Cardiac septum (tissue), 1 donor: ENCODE measurements around the gene MC5R. TPM values are rescaled to one million over a fixed set of nuclear protein-coding genes. Genes with fewer than 3 reads are reported as not detected.

Experiments
- DNase-seq: peaks from one replicate; pipeline ENCODE4 v3.0.0-alpha.2; 2020; ENCODE audit warnings: low spot score
- intact Hi-C: fragments of 100-400 bp; cut with DNase I; formaldehyde crosslinking; loops from one replicate; pipeline ENCODE4 v1.14.0; 2022
- long read RNA-seq: library from polyadenylated mRNA; unstranded; transcript quantifications from one replicate; pipeline ENCODE4 v2.0.0, GENCODE V29; 2021
- total RNA-seq: library from RNA; stranded (reverse); fragmentation: NEBNext Ultra II Directional; extraction: Animal tissue kit (Norgen Biotek cat#: 25700); gene quantifications from one replicate; pipeline ENCODE4 v1.2.1, GENCODE V29; 2021
- donor health status: DM: no; HTN: no; CAD: no.

The MC5R gene
- total RNA-seq = not detected
- long read RNA-seq = 0 reads

DNA sequence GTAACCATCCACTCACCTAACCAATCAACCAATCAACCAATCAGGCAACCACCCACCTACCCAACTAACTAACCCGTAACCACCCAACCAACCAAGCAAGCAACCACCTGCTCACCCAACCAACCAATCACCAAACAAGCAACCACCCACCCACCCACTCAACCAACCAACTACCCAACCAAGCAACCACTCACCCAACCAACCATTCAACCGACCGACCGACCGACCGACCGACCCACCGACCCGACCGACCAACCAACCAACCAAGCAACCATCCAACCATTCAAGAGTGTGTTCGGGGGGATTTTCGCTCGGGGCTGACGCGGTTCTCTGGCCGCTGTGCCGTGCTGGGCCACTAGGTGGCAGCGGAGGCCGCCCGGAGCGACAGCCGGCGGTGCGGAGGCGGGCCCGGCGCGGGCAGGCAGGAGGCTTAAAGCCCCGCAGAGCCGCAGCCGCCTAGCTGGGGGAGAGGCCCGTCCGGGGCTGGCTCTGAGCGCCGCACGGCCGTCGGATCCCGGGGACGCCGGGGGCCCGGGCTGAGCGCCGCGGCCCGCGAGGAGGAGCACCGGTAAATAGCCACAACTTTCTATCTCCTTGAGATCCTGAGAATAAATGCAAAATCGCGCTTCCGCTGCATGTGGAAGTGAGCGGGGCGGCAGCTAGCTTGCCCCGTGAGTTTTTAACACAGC, at the start of gene MC5R:
Gene MC5R (plus strand): TSS at position 443 of the 689 bp plus-strand sequence. CDS start 1,617 bp downstream, outside the sequence.
- intact Hi-C loops = loop anchor here (2.0 to 10.0 kb wide), 2 partner anchors 263 to 571 kb away; no protein-coding TSS in a partner anchor
- no peak for DNase-seq

DNA sequence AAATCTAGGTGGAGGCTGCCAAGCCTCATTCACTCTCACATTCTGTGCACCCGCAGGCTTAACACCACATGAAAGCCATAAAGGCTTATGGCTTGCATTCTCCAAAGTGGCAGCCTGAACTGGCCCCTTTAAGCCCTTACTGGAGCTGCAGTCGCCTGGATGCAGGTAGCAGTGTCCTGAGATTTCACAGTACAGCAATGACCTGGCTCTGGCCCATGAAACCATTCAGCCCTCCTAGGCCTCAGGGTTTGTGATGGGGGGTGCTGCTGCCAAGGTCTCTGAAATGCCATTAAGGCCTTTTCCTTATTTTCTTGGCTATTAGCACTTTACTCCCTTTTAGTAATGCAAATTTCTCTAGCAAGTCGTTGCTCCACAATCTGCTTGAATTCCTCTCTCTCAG, 48.9 kb upstream of the MC5R start:
- intact Hi-C loops = no loop called here
- DNase-seq = no peak

DNA sequence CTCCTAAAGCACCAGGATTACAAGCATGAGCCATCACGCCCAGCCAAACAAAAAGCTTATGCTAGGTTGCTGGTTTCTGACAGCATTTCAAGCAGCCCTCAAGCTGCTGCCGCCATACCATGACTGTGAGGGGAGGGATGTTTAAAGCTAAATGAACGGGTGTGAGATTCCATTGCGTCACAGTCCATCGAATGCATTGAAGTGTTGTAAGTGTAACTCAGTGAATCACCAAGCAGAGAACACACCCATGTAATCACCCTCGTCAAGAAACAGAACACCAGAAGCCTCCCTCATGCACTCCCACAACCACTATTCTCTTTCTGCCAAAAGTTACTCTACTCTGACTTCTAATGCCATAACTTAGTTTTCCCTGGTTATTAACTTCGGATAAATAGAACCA, 32.8 kb upstream of the MC5R start:
- intact Hi-C loops = no loop called here
- no peak for DNase-seq

DNA sequence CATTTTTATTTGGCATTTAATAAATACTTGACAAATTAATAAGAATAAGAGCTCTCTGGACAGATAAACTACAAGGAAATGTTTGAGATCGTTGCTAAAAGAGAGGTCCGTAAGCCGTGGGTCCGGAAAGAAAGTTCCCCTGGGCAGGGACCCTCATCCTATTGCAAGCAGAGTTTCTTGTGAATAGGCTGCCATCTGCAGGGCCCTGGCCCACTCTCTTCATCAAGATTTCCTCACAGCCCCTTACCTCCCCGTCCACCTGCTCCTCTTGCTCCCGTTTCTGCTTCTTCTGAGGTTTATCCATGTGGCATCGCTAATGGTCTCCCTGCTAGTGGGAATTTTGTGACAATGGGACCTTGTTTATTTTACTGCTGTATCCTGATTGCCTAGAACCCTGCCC, 30.1 kb upstream of the MC5R start:
- intact Hi-C loops = no loop called here

DNA sequence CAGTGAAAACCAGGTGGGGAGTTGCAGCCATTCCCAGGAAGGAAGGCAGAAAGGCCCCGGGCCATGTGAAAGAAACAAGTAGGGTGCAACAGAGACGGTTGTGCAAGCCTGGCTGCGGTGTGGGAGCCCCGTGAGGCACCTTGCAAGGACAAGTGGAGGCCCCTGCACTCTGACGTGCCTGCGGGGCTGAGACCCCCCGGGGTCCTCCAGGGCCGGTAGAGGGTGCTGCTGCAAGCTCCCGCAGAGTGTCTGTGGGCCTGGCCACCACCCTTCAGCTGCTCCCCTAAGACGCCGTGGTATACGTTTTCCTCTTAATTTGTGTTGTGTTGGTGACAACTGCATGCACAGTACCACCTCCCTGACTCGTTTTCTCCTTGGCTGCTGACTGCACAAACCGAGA, 27.4 kb upstream of the MC5R start:
- no peak for DNase-seq
- intact Hi-C loops = no loop called here

More for the DNA sequence above, 30.1 kb upstream of the MC5R start:
- no peak for DNase-seq

DNA sequence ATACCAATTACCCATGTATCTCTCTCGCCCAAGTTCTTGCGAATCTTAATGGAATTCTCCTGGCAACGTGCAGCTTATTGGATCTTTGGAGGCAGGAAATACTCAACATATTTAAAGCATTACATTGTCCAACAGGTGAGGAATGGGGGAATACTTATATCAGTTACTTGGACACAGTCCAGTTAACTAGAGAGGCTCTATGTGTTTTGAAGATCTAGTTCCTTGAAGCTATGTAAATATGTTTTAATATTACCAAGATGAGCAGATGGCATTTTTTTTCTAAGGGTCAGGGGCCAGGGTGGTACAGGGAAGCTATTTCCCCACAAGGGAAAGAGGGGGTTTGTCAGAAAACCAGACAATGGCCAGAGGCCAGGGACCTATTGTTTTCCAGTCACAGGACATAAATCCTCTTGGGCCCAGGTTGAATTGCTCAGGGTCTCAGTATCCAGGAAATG, 26.8 kb upstream of the MC5R start:
- intact Hi-C loops = no loop called here
- no peak for DNase-seq

DNA sequence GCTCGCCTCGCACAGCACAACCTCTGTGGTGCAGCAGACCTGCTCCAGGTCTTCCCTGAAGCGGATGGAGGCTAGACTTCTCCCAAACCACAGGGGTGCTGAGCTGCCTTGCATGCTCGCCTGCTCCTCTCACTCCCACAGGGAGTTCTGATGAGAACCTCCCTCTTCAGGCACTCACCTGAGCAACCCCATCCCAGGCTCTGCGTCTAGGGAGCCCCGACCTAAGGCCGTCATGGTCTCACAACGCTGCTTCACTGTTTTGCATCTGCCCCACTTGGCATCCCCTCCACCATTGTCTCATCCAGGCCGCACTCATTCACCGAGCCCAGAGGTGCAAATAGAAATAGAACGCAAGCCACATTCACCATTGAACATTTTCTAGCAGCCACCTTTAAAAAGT, 24.6 kb upstream of the MC5R start:
- intact Hi-C loops = no loop called here
- DNase-seq = no peak

DNA sequence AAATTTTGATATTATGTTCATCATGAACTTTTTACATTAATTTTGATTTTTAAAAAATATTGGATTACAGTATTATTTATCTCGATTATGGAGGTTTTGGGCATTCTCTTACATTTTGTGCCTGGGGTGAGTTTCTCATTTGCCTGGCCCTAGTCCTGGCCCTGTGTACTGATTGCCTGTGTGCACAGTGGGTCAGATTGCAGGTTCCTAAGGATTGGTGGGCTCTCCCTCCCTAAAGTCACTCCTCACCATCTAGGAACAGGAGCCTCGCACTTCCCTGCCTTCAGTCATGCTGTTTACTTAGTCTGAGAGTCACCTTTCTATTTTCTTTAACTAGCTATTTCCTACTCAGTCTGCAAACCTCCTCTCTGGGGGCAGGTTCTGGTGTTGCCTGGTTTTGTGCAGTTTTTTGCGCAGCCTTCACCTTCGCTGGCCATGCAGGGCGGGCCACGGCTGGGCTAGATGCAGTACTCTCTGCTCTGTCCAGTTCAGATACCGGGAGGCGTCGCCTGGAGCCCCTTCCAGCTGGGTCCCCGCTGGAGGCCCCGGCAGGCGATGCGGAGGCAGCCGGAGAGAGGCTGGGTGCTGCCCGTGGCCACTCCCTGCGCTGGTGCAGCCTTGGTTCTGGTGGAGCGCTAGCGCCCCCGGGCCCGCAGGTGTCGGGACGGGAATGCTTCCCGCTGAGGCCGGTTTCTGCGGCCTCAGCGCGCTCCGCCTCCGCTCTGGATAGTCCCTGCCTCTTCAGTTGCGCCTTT, 23.3 kb upstream of the MC5R start:
- DNase-seq = no peak
- intact Hi-C loops = loop anchor here (5.0 kb wide), 1 partner anchor 248 kb away; no protein-coding TSS in a partner anchor

DNA sequence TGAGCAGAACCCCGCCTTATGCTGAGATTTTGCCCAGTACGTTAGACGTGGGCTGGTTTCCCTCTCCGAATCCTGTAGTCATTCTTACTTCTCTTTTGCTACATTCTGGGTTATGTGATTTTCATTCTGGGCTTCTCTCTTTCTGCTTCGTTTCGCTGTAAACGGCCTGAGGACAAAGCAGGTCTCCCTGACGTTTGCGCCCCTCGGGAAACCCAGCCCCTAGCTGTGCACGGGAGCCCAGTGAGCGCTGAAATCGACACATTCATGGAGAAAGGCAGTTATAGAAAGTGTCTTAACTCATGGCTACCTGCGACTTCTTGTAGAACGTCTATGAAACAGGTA, 22.7 kb upstream of the MC5R start:
- intact Hi-C loops = loop anchor here (5.0 kb wide), 1 partner anchor 249 kb away; no protein-coding TSS in a partner anchor
- DNase-seq = no peak

DNA sequence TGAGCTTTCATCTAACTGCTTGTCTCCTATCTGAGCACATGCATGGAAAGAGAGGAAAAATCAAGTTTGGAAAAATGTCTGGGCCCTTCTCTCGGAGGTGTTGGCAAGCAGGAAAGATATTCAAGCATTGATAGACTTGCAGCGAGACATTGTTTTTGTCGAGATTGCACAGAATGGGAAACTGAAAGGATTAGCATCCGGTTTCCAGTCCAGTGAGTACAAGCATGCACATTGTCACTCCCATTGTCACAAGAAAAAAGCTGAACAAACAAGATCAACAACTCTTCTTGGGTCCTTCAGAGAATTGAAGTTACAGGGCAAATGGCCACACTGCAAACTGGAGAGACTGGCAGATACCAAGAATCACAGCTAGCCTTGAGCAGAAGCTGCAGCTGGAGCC, 19.6 kb upstream of the MC5R start:
- DNase-seq = no peak
- intact Hi-C loops = loop anchor here (5.0 kb wide), 1 partner anchor 252 kb away; no protein-coding TSS in a partner anchor

DNA sequence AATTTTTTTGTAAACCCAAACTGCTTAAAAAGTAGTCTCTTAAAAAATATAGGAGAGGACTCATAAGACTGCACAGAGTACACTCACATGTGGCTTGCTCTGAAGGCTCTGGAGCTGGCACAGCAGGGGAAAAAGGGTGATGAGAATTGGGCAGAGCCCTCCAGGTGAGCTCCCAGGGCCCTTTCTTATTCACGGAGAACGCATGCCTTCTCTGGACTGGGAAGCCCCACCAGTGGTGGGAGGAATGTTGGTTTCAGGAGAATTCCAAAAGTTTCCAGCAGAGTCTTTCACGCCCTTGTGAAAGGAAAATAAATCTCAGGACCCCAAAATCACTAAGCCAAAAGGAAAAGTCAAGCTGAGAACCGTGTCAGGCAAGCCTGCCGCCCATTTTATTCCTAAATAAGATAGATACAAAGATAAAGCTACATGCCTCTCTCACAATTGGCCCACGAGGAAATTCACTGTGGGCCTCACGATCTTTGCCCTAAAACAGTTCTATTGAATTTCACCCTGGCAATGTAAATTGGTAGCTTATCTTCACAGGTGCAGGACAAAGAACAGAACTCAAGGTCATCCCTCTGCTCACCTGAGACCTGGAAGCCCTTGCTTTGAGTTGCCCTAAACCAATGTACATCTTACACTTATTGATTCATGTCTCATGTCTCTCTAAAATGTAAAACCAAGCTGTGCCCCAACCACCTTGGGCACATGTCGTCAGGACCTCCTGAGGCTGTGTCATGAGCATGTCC, 15.5 kb upstream of the MC5R start:
- intact Hi-C loops = no loop called here
- no peak for DNase-seq

DNA sequence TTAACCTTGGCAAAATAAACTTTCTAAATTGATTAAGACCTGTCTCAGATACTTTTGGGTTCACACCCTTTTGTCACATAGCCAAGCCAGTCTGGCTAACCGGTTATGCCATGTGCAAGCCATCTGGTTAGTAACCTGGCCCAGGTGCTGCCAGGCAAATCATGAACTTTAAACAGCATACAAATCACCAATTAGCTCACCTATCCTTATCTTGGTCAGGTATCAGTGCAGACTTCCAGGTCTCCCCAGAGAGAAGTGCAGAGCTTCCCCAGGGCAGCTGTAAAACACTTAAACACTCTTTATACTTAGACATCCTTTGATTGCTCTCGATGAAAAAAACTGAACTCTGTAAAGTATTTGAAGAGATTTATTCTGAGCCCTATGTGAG, 14.9 kb upstream of the MC5R start:
- intact Hi-C loops = no loop called here
- DNase-seq = no peak

DNA sequence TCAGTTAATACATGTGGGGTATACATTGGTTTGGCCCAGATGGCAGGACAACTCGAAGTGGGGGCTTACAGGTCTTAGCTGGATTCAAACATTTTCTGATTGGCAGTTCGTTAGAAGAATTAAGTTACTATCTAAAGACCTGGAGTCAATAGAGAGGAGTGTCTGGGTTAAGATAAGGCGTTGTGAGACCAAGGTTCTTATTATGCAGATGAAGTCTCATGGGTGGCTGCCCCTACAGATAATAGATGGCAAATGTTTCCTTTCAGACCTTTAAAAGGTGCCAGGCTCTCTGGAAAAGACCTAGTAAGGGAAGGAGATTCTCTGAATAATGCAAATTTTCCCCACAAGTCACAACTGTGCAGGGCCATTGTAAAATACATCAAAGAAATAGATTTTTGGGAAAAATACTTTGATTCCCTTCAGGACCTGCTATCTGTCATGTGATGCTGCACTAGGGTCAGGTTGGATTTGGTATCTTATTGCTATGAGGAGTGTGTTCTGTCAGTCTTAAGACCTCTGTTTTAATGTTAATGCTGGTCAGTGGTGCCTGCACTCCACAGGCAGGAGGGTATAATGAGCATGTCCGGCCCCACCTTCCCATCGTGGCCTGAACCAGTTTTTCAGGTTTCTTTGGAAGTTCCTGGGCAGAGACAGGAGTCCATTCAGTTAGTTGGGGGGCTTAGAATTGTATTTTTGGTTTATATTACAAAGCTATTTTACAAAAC, 14.3 kb upstream of the MC5R start:
- DNase-seq = no peak
- intact Hi-C loops = no loop called here

DNA sequence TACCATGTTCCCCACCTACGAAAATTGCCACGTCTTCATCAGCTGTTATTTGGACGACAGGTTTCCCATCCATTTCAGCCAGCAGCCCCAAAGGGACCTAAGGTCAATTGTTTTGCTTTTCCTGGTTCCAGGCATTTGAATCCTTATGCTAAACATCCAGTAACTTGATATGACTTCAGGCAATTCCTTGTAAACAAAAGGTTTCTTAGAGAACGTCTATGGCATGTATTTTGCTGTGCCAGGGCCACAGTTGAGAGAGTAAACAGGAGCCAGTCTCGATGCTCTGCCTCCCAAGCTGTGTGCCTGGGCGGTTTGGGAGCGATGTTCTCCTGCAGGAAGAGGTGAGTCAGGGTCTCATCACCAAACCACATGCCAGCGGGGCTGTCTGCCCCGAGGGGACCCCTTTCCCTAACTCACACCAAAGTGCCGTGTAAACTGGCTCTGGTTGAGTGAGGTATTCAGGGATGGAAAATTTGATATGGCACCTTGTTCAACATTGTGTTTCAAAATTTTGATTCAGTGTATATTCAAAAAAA, 12.9 kb upstream of the MC5R start:
- no peak for DNase-seq
- intact Hi-C loops = no loop called here

DNA sequence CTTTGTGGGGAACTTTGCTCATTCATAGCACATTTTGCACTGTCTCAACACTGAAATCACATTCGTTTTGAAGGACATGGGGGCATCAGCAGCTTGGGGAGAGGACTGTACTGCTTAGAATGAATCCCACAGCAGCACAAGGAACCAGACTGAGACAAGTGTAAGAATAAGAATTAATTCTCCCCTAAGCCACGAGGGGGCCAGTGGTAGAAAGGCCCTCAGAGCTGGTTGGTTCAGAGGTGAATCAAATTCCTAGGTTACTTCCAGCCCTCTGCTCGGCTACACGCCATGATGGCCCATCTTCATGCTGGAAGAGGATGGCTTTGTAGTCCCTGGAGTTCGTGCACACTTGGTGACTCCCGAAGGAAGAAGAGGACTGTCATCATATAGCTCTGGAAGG, 12.0 kb upstream of the MC5R start:
- intact Hi-C loops = no loop called here
- no peak for DNase-seq

DNA sequence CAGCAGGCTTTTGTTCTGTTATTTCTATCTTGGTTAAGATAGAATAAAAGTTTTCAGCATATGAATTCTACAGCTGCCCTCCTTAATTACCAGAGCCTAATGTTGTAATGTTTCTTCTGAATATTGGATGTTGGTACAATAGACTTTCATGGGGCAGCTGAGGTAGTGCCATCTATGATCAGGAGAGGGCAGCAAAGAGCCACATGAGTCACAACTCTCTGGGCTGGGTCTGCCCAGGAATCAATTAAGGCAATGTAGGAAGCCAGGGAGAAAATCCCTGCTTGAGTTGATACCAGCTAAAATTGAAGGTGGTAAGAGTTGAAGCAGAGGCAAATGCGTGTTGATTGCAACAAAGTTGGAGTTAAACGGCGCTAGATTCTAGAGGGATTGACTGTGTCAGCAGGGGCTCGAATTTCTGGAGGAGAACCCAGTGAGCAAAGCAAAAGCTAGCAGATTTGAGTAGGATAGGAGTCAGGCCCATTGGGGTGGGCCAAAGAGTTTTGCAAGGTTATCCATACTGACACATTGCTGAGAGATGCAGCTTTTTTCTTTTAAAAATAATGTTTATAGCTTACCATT, 10.6 kb upstream of the MC5R start:
- no peak for DNase-seq
- intact Hi-C loops = no loop called here

DNA sequence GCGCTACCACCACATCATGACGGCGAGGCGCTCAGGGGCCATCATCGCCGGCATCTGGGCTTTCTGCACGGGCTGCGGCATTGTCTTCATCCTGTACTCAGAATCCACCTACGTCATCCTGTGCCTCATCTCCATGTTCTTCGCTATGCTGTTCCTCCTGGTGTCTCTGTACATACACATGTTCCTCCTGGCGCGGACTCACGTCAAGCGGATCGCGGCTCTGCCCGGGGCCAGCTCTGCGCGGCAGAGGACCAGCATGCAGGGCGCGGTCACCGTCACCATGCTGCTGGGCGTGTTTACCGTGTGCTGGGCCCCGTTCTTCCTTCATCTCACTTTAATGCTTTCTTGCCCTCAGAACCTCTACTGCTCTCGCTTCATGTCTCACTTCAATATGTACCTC, 2.3 kb downstream of the MC5R start:
- intact Hi-C loops = loop anchor here (10.0 kb wide), 1 partner anchor 569 kb away; no protein-coding TSS in a partner anchor
- no peak for DNase-seq

DNA sequence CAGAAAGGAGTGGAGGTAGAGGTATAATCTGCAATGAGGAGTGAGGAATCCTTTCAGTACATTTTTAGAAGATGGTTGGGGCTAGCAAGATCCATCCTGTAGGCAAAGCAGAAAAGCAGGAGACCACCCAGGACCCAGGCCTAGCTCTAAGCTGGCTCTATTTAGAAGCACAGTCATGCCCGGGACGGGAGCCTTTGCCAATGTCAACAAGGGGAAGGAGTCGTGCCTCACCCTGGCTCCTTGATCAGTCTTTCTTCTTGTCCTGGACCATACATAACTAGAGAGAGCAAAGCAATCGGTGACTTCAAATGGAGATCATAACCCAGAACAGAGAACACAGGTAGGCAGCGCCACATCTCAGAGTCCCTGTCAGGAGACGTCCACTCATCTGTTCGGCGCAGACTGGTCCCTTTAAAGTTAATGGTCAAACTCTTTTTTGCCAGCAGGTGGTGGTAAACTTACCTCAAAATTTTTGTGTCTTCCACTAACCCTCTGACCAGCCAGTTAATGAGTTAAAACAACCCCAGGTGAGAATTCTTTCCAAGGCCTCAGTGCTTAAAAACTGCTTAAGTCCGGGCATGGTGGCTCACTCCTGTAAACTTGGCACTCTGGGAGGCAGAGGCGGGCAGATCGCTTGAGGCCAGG, 8.0 kb downstream of the MC5R start:
- intact Hi-C loops = no loop called here
- DNase-seq = no peak
